OCI-LY3 (cell line): ENCODE measurements around the gene GRIK2.

Experiments used
- CTCF ChIP-seq: fragments of 200-600, 300-600 bp; sonication (generic); IDR thresholded peaks from 2 replicates; pipeline ENCODE4 v1.5.1; 2014; ENCODE audit warnings: antibody characterized with exemption, low read length, low read depth
- EZH2phosphoT487 ChIP-seq: fragments of 200-600 bp; shearing (Covaris generic); IDR thresholded peaks from 2 replicates; pipeline ENCODE4 v1.6.1; 2018; ENCODE audit warnings: antibody characterized with exemption, mixed run types, low read depth

- TF ChIP-seq CTCF (no peak), EZH2phosphoT487 (no peak)
Observed at GRCh38 chr6:101883505-101883904, 490.0 kb downstream of the GRIK2 start.
